ENCODE data around the gene GNAQ. TPM values are rescaled to one million over a fixed set of nuclear protein-coding genes. Genes with fewer than 3 reads are reported as not detected.

The GNAQ gene
- total and polyA plus RNA-seq, 2 experiments from 2014 or later = 21.1 to 43.1 TPM

DNA sequence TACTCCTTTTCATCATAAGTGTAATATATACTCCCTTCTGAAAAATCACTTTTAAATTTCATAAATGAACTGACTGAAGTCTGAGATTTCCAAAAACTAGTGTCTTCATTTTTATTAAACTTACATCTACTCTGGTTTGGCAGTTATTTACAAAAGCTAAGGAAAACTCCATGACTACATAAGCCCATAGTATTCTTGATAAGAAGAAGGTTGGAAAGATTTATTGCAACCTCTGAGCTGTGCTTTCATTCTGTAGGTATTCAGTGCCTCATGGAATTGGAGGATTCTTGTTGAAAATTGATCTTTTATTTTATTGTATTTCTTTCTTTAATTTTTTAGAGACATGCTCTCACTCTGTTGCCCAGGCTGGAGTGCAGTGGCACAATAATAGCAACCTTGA, 41.7 kb downstream of the GNAQ start:
- H3K9me3 Mint-ChIP-seq = no peaks in the 10 kb centered on the region
- Histone ChIP-seq H2AFZ (no peak overlapping the region), H3K4me3 (no peak overlapping the region), H3K79me2 (replicated peaks; ENCODE audit: insufficient read depth) (peaks cover 73% of the 10 kb centered on the region), H3K36me3 (ENCODE audit: insufficient read depth) (no peaks in the 10 kb centered on the region), H3K9me2 (ENCODE audit: insufficient read depth) (no peaks in the 10 kb centered on the region), H3K4me2 (no peak overlapping the region), H3F3A (replicated peaks; ENCODE audit: low read depth) (no peaks in the 10 kb centered on the region), H3K27me3 (ENCODE audit: insufficient read depth) (no peaks in the 10 kb centered on the region), H4K20me1 (replicated peaks; ENCODE audit: insufficient read depth) (0 out of 2 replicates have a peak, but pooled peaks cover 10% of the 10 kb centered on the region), H3K27ac (ENCODE audit: low read depth) (no peak overlapping the region), H3K4me1 (ENCODE audit: insufficient read depth) (no peaks in the 10 kb centered on the region)
- no peak for DNase-seq (ENCODE audit: low spot score)
- TF ChIP-seq CTCF (conservative IDR thresholded peaks at IDR 0.05; ENCODE audit: low read depth in 2 of 2) (no peak), JUNB (IDR thresholded peaks at IDR 0.05; ENCODE audit: unreplicated experiment) (no peak)
- peaks cover 15% of the 10 kb centered on the region; the same call in 2 of the 3 replicates for H3K36me3 Mint-ChIP-seq (ENCODE audit: low read depth)
- peaks cover 12% of the 10 kb centered on the region; the same call in 2 of the 3 replicates for H3K4me1 Mint-ChIP-seq
- no peak overlapping the region for H3K27ac Mint-ChIP-seq
- ATAC-seq = no peak
- peaks cover 2% of the 10 kb centered on the region for H3K27me3 Mint-ChIP-seq (ENCODE audit: insufficient read depth, low read depth, poor library complexity)
- no peak overlapping the region; the same call in 2 of the 3 replicates for H3K4me3 Mint-ChIP-seq

- Histone ChIP-seq H3K9me2 (ENCODE audit: insufficient read depth) (no peaks in the 10 kb centered on the region), H3K4me3 (no peak overlapping the region), H3F3A (replicated peaks; ENCODE audit: low read depth) (no peaks in the 10 kb centered on the region), H4K20me1 (replicated peaks; ENCODE audit: insufficient read depth) (0 out of 2 replicates have a peak, but pooled peaks cover 10% of the 10 kb centered on the region), H3K27me3 (ENCODE audit: insufficient read depth) (no peaks in the 10 kb centered on the region), H3K27ac (ENCODE audit: low read depth) (no peak overlapping the region), H3K4me1 (ENCODE audit: insufficient read depth) (no peaks in the 10 kb centered on the region), H3K4me2 (no peak overlapping the region), H3K36me3 (ENCODE audit: insufficient read depth) (no peaks in the 10 kb centered on the region), H2AFZ (no peak overlapping the region), H3K79me2 (replicated peaks; ENCODE audit: insufficient read depth) (peaks cover 72% of the 10 kb centered on the region)
- peaks cover 2% of the 10 kb centered on the region for H3K27me3 Mint-ChIP-seq (ENCODE audit: insufficient read depth, low read depth, poor library complexity)
- H3K9me3 Mint-ChIP-seq = no peaks in the 10 kb centered on the region
- H3K4me3 Mint-ChIP-seq = no peak overlapping the region
- DNase-seq (ENCODE audit: low spot score) (no peak), ATAC-seq (peak; percentile 79)
- H3K27ac Mint-ChIP-seq = no peak overlapping the region; the same call in 1 of the 2 replicates
- peaks cover 12% of the 10 kb centered on the region; the same call in 2 of the 3 replicates for H3K4me1 Mint-ChIP-seq
- H3K36me3 Mint-ChIP-seq (ENCODE audit: low read depth) = peaks cover 17% of the 10 kb centered on the region; the same call in 2 of the 3 replicates
- TF ChIP-seq NANOG (IDR thresholded peaks at IDR 0.05; ENCODE audit: borderline replicate concordance) (no peak), JUNB (IDR thresholded peaks at IDR 0.05; ENCODE audit: unreplicated experiment) (no peak), CTCF (conservative IDR thresholded peaks at IDR 0.05; ENCODE audit: low read depth in 2 of 2) (no peak), POLR2AphosphoS5 (IDR thresholded peaks at IDR 0.05; ENCODE audit: low read depth) (no peak), ZNF114 (CRISPR knock-in tag; IDR thresholded peaks at IDR 0.05) (no peak), ETS1 (IDR thresholded peaks at IDR 0.05) (no peak)
- TF ChIP-seq, protein P1, sequence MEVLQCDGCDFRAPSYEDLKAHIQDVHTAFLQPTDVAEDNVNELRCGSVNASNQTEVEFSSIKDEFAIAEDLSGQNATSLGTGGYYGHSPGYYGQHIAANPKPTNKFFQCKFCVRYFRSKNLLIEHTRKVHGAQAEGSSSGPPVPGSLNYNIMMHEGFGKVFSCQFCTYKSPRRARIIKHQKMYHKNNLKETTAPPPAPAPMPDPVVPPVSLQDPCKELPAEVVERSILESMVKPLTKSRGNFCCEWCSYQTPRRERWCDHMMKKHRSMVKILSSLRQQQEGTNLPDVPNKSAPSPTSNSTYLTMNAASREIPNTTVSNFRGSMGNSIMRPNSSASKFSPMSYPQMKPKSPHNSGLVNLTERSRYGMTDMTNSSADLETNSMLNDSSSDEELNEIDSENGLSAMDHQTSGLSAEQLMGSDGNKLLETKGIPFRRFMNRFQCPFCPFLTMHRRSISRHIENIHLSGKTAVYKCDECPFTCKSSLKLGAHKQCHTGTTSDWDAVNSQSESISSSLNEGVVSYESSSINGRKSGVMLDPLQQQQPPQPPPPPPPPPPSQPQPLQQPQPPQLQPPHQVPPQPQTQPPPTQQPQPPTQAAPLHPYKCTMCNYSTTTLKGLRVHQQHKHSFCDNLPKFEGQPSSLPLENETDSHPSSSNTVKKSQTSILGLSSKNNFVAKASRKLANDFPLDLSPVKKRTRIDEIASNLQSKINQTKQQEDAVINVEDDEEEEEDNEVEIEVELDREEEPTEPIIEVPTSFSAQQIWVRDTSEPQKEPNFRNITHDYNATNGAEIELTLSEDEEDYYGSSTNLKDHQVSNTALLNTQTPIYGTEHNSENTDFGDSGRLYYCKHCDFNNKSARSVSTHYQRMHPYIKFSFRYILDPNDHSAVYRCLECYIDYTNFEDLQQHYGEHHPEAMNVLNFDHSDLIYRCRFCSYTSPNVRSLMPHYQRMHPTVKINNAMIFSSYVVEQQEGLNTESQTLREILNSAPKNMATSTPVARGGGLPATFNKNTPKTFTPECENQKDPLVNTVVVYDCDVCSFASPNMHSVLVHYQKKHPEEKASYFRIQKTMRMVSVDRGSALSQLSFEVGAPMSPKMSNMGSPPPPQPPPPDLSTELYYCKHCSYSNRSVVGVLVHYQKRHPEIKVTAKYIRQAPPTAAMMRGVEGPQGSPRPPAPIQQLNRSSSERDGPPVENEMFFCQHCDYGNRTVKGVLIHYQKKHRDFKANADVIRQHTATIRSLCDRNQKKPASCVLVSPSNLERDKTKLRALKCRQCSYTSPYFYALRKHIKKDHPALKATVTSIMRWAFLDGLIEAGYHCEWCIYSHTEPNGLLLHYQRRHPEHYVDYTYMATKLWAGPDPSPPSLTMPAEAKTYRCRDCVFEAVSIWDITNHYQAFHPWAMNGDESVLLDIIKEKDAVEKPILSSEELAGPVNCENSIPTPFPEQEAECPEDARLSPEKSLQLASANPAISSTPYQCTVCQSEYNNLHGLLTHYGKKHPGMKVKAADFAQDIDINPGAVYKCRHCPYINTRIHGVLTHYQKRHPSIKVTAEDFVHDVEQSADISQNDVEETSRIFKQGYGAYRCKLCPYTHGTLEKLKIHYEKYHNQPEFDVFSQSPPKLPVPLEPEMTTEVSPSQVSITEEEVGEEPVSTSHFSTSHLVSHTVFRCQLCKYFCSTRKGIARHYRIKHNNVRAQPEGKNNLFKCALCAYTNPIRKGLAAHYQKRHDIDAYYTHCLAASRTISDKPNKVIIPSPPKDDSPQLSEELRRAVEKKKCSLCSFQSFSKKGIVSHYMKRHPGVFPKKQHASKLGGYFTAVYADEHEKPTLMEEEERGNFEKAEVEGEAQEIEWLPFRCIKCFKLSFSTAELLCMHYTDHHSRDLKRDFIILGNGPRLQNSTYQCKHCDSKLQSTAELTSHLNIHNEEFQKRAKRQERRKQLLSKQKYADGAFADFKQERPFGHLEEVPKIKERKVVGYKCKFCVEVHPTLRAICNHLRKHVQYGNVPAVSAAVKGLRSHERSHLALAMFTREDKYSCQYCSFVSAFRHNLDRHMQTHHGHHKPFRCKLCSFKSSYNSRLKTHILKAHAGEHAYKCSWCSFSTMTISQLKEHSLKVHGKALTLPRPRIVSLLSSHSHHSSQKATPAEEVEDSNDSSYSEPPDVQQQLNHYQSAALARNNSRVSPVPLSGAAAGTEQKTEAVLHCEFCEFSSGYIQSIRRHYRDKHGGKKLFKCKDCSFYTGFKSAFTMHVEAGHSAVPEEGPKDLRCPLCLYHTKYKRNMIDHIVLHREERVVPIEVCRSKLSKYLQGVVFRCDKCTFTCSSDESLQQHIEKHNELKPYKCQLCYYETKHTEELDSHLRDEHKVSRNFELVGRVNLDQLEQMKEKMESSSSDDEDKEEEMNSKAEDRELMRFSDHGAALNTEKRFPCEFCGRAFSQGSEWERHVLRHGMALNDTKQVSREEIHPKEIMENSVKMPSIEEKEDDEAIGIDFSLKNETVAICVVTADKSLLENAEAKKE (CRISPR knock-in tag; IDR thresholded peaks at IDR 0.05) = no peak
Observed at GRCh38 chr9:77989458-77989857, 42.2 kb downstream of the GNAQ start.
